Ascending aorta (tissue), 2 donors: Measurements from ENCODE around the gene BTF3L4. TPM values are rescaled to one million over a fixed set of nuclear protein-coding genes. Genes with fewer than 3 reads are reported as not detected.

Experiments
- DNase-seq, 2 donors: peaks; one replicate each; pipeline ENCODE4 v3.0.0-alpha.2; 2019; ENCODE audit warnings: low spot score in 2 of 2
- H3K27ac ChIP-seq, 2 donors: fragments of 200-600 bp; sonication (generic); one replicate each; pipeline ENCODE4 v1.5.1; 2016 to 2017; ENCODE audit warnings: mild to moderate bottlenecking in 1 of 2
- H3K27me3 ChIP-seq: fragments of 200-600 bp; sonication (generic); one replicate; pipeline ENCODE4 v1.5.1; 2017
- H3K36me3 ChIP-seq, 2 donors: fragments of 200-600 bp; sonication (generic); one replicate each; pipeline ENCODE4 v1.5.1; 2016
- H3K4me1 ChIP-seq, 2 donors: fragments of 200-600 bp; sonication (generic); one replicate each; pipeline ENCODE4 v1.5.1; 2016 to 2017; ENCODE audit warnings: mild to moderate bottlenecking in 1 of 2
- H3K4me3 ChIP-seq, 2 donors: fragments of 200-600 bp; sonication (generic); one replicate each; pipeline ENCODE4 v1.5.1; 2016 to 2017; ENCODE audit warnings: mild to moderate bottlenecking in 1 of 2
- H3K9me3 ChIP-seq, 2 donors: fragments of 200-600 bp; sonication (generic); one replicate each; pipeline ENCODE4 v1.5.1; 2016
- intact Hi-C: fragments of 100-400 bp; cut with DNase I; formaldehyde crosslinking; loops from one replicate; pipeline ENCODE4 v1.15.1; 2023
- total RNA-seq: library from RNA; depleted of rRNA; stranded (reverse); fragments of >200 nt; gene quantifications from one replicate; pipeline ENCODE4 v1.1.0, GENCODE V29; 2016
- TF ChIP-seq, protein P1 (sequence below), 3 experiments: fragments of 200-600 bp in 2 of 3; fragments of 450-650 bp in 1 of 3; sonication (generic) in 2 of 3; IDR thresholded peaks; one replicate each; pipeline ENCODE4 v1.5.1; 2016 to 2019; ENCODE audit warnings: antibody characterized with exemption in 3 of 3, mild to moderate bottlenecking in 1 of 3, moderate library complexity in 1 of 3

The BTF3L4 gene
- total RNA-seq, 1 donor from 2014 or later: 39.9 TPM

DNA sequence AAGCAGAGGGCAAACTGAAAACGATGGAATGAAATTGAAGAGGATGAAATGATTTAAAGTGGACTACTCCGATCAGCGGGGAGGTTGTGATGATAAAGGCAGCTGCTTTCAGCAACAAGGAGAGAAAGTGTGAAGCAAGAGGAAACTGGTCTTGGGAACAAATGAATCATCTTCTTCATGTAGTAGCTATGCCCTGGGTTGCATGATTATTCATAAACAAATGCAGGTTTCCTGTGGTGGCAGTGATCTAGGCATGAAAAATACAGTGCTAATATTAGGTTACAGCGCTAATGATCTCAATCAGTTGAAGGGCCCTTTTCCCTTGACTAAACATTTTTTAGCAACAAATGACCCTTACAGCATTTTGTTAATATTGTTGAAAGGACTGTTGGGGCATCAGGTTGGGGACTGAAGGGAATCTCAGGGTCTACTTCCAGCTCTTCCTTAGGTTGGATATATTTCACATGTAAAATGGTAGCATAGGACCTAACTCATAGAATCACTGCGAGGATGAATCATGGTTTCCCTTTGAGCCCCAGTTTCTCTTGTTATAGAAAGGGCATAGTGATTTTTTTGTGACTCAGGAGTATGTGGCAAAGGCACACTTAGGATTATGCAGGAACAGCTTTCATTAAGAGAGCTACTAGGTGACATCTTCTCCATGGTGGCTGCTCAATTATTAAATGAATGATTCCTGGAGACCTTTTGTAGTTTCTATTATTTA lies 83.9 kb downstream of the BTF3L4 start:
- peaks cover 0 to 26% of the 10 kb centered on the region in 2 donors for H3K4me1 ChIP-seq
- H3K27ac ChIP-seq: peak overlapping the region; percentile 96 to 98
- no peaks in the 10 kb centered on the region for H3K27me3 ChIP-seq
- no peak for DNase-seq
- H3K4me3 ChIP-seq: no peak overlapping the region
- H3K9me3 ChIP-seq: no peaks in the 10 kb centered on the region
- intact Hi-C loops: loop anchor here (2.0 to 10.0 kb wide), 6 partner anchors 122 to 1175 kb away; partner anchors contain the start of genes FAF1, ORC1, PRPF38A and TUT4
- TF ChIP-seq, protein P1, sequence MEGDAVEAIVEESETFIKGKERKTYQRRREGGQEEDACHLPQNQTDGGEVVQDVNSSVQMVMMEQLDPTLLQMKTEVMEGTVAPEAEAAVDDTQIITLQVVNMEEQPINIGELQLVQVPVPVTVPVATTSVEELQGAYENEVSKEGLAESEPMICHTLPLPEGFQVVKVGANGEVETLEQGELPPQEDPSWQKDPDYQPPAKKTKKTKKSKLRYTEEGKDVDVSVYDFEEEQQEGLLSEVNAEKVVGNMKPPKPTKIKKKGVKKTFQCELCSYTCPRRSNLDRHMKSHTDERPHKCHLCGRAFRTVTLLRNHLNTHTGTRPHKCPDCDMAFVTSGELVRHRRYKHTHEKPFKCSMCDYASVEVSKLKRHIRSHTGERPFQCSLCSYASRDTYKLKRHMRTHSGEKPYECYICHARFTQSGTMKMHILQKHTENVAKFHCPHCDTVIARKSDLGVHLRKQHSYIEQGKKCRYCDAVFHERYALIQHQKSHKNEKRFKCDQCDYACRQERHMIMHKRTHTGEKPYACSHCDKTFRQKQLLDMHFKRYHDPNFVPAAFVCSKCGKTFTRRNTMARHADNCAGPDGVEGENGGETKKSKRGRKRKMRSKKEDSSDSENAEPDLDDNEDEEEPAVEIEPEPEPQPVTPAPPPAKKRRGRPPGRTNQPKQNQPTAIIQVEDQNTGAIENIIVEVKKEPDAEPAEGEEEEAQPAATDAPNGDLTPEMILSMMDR (IDR thresholded peaks at IDR 0.05): no peak
- H3K36me3 ChIP-seq: no peaks in the 10 kb centered on the region

Other genes with a start within 250 kb of the BTF3L4 start
- 40.0 TPM for gene NRDC, start 177.6 kb upstream of the BTF3L4 start, total RNA-seq
- gene RAB3B, start 65.6 kb upstream of the BTF3L4 start, total RNA-seq: not detected
- 10.3 TPM for gene KTI12, start 22.5 kb upstream of the BTF3L4 start, total RNA-seq
- 16.4 TPM for gene TXNDC12, start 1.1 kb upstream of the BTF3L4 start, total RNA-seq
- gene ZFYVE9, start 85.8 kb downstream of the BTF3L4 start, total RNA-seq: 8.1 TPM